SK-N-MC (cell line): ENCODE data around the gene SLC25A45.
A peak's percentile ranks its signal among the peaks of the same experiment; 100 is the strongest.

Experiments used
- DNase-seq: peaks from one replicate; pipeline ENCODE4 v3.0.0-alpha.2; 2011; ENCODE audit warnings: low read depth, low spot score
- H3K27ac ChIP-seq: fragments of 200-600 bp; sonication (generic); 2 replicates; pipeline ENCODE4 v1.5.1; 2016; ENCODE audit warnings: mixed run types
- H3K36me3 ChIP-seq: fragments of 200-600 bp; sonication (generic); 2 replicates; pipeline ENCODE4 v1.6.1; 2017; ENCODE audit warnings: antibody characterized with exemption, low read length, mixed read lengths; ENCODE audit not compliant: insufficient read depth
- H3K4me3 ChIP-seq: fragments of 200-600 bp; sonication (generic); 2 replicates; pipeline ENCODE4 v1.5.1; 2016
- H3K9ac ChIP-seq: fragments of 200-600 bp; sonication (generic); 2 replicates; pipeline ENCODE4 v1.8.0; 2017; ENCODE audit warnings: mixed run types, mixed read lengths; ENCODE audit not compliant: insufficient read length
- H3K9me3 ChIP-seq: fragments of 200-600 bp; sonication (generic); 2 replicates; pipeline ENCODE4 v1.6.1; 2017; ENCODE audit warnings: low read depth, mild to moderate bottlenecking, antibody characterized with exemption, low read length, moderate library complexity, mixed read lengths
- EZH2 ChIP-seq: fragments of 200-600 bp; sonication (generic); IDR thresholded peaks from one replicate; pipeline ENCODE4 v1.6.1; 2017; ENCODE audit warnings: antibody characterized with exemption
- FOXP2 ChIP-seq: optimal IDR thresholded peaks from 2 replicates; pipeline ENCODE3; 2011; ENCODE audit warnings: mild to moderate bottlenecking, moderate library complexity; ENCODE audit not compliant: insufficient read depth; ENCODE audit errors: extremely low read length, control extremely low read depth
- POLR2AphosphoS5 ChIP-seq: IDR thresholded peaks from 2 replicates; pipeline ENCODE4 v1.6.1; 2012; ENCODE audit warnings: mild to moderate bottlenecking, low read depth, low read length, borderline replicate concordance

The SLC25A45 gene, protein sequence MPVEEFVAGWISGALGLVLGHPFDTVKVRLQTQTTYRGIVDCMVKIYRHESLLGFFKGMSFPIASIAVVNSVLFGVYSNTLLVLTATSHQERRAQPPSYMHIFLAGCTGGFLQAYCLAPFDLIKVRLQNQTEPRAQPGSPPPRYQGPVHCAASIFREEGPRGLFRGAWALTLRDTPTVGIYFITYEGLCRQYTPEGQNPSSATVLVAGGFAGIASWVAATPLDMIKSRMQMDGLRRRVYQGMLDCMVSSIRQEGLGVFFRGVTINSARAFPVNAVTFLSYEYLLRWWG

DNA sequence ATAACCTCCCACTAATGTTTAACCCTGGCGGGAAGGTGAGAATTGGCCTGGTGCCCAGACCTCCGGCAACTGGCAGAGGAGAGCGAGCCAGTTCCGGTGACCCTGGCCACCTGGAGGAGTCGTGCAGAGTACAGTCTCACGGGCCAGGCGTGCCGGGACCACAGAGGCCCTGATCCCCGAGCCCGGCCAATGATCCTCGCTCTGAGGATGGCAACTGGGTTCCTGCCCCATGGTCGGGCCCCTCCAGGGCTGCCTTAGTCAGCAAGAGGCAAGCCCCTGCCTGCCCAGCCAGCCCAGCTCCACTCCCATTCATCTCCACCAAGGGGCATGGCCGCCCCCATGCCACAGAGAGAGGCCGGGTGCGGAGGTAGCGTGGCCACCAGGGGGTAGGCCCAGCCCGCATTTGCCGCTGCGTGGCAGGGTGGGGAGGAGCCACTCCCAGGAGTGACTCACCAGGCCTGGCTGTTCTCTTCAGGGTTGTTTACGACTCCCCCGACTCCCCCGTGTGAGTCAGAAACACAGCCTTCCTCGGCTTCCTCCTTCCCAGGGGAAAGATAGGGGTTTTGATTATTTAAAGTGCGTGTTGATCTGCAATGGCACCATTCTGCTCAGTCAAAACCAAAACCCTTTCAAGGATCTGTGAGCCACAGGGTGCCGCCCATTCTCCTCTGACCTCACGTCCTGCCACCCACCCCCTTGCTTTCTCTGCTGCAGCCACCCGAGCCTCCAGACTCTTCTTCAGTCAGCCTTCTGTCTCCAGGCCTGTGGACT, at the start of gene SLC25A45:
SLC25A45 (minus strand) TSS at position 614 of the 771 bp plus-strand sequence. CDS start 695 bp downstream, outside the sequence.
- peak within 1 kb of the TSS; percentile 76 for H3K4me3 ChIP-seq
- peak; percentile 42 for DNase-seq
- H3K9ac ChIP-seq = peak within 1 kb of the TSS; percentile 73
- no peak for TF ChIP-seq EZH2
- TF ChIP-seq POLR2AphosphoS5 = peak; percentile 70; the same call in 1 of the 2 replicates
- peak; percentile 90 for TF ChIP-seq FOXP2
- H3K27ac ChIP-seq = peak within 1 kb of the TSS; percentile 93
- H3K36me3 ChIP-seq = no peaks in the 10 kb centered on the region
- H3K9me3 ChIP-seq = no peaks in the 10 kb centered on the region

GRCh38 chr11:65431451-65432099, 49.1 kb upstream of the SLC25A45 start:
- Histone ChIP-seq H3K4me3 (no peak overlapping the region), H3K27ac (no peak overlapping the region), H3K9ac (no peak overlapping the region), H3K9me3 (no peaks in the 10 kb centered on the region), H3K36me3 (no peaks in the 10 kb centered on the region)
- TF ChIP-seq POLR2AphosphoS5 = no peak
- TF ChIP-seq EZH2 = no peak
- TF ChIP-seq FOXP2 = no peak
- DNase-seq = no peak

DNA sequence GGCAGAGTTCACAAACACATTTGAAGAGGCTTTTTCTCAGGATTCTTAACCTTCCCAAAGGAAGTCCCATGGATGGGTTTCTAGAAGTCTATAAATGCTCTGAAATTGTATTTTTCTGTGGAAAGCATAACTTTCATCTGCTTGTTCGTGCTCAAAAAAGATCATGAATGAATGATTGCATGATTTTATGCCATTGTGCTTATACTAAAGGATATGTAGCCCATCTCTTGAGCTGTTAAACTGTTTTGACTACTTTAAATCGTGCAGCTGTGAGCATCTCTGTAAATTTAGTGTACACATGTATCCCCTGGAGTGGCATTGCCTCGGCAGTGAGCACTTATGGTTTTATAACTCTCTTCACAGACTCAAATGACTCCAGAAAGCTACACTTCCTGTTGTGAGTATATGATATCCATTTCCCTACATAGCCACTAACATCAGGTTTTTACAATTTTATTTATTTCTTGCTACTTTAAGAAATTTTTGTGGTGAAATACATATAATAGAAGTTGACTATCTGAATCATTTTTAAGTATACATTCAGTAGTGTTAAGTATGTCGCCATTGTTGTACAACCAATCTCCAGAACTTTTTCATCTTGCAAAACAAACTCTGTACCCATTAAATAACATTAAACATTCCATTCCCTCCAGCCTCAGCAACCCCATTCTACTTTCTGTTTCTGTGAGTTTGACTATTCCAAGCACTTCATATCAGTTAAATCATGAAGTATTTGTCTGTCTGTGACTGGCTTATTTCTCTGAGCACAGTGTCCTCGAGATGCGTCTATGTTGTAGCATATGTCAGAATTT, 48.2 kb upstream of the SLC25A45 start:
- H3K4me3 ChIP-seq = no peak overlapping the region
- H3K36me3 ChIP-seq = no peaks in the 10 kb centered on the region
- no peaks in the 10 kb centered on the region for H3K9me3 ChIP-seq
- H3K27ac ChIP-seq = peak overlapping the region; percentile 60
- H3K9ac ChIP-seq = no peak overlapping the region
- no peak for DNase-seq
- TF ChIP-seq EZH2 (no peak), FOXP2 (no peak), POLR2AphosphoS5 (no peak)

GRCh38 chr11:65429724-65430405, 47.4 kb upstream of the SLC25A45 start:
- peak; percentile 37; the same call in 1 of the 2 replicates for TF ChIP-seq POLR2AphosphoS5
- no peak for TF ChIP-seq FOXP2
- Histone ChIP-seq H3K4me3 (peak overlapping the region; percentile 2; the same call in 1 of the 2 replicates), H3K9ac (peak overlapping the region; percentile 53), H3K36me3 (no peaks in the 10 kb centered on the region), H3K27ac (peak overlapping the region; percentile 60), H3K9me3 (no peaks in the 10 kb centered on the region)
- no peak for DNase-seq

GRCh38 chr11:65429068-65429681, 46.7 kb upstream of the SLC25A45 start:
- peak overlapping the region; percentile 33 for H3K27ac ChIP-seq
- no peak for TF ChIP-seq EZH2
- TF ChIP-seq FOXP2 = no peak
- TF ChIP-seq POLR2AphosphoS5 = no peak
- H3K9me3 ChIP-seq = no peaks in the 10 kb centered on the region
- H3K36me3 ChIP-seq = no peaks in the 10 kb centered on the region
- H3K4me3 ChIP-seq = peak overlapping the region; percentile 2; the same call in 1 of the 2 replicates
- H3K9ac ChIP-seq = peak overlapping the region; percentile 53
- no peak for DNase-seq

DNA sequence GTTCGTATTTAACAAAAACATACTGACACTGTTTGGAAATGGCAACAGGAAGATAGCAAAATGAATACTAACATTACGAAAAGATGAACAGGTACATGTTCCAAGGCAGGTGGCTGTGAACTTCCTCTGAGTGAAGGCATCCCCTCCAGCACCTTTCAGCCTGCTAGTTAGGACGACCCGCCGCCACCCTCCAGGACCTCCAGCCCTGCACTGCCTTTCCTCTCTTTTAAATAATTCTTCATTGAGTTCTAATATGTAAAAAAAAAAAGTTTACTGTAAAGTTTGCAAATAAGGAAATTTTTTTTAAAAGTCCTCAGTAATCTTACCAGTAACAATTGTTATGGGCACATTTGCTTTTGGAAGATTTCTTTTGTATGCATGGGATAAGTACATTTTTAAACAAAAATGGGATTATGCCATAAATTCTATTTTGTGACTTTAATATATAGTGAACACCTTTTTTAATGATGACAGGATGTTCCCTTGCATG, 46.2 kb upstream of the SLC25A45 start:
- no peaks in the 10 kb centered on the region for H3K36me3 ChIP-seq

More for the DNA sequence above, 46.2 kb upstream of the SLC25A45 start:
- Histone ChIP-seq H3K9ac (peak overlapping the region; percentile 17), H3K27ac (peak overlapping the region; percentile 33), H3K4me3 (peak overlapping the region; percentile 2; the same call in 1 of the 2 replicates), H3K9me3 (no peaks in the 10 kb centered on the region)
- DNase-seq = no peak
- TF ChIP-seq FOXP2 (no peak), EZH2 (no peak), POLR2AphosphoS5 (no peak)
